SU-DHL-6 (cell line): ENCODE measurements around the gene SLC37A3.

Experiments
- H2AFZ ChIP-seq: fragments of 200-600 bp; sonication (generic); 2 replicates; pipeline ENCODE4 v1.6.1; 2014; ENCODE audit warnings: low read depth, mild to moderate bottlenecking, moderate library complexity, mixed read lengths, antibody characterized with exemption, low read length; ENCODE audit not compliant: severe bottlenecking
- H3F3A ChIP-seq: fragments of 200-600 bp; shearing (Covaris generic); 2 replicates; pipeline ENCODE4 v1.6.0; 2016; ENCODE audit warnings: antibody characterized with exemption, mild to moderate bottlenecking; ENCODE audit not compliant: insufficient read depth
- H3K27ac ChIP-seq: fragments of 200-600 bp; sonication (generic); 2 replicates; pipeline ENCODE4 v1.5.1; 2016; ENCODE audit warnings: low read depth, mild to moderate bottlenecking, low read length, moderate library complexity, mixed read lengths
- H3K27me3 ChIP-seq: fragments of 200-600 bp; sonication (generic), shearing (Covaris generic); 2 replicates; pipeline ENCODE4 v1.6.0; 2014; ENCODE audit warnings: mild to moderate bottlenecking, low read length
- H3K36me3 ChIP-seq: fragments of 200-600 bp; sonication (generic); 2 replicates; pipeline ENCODE4 v1.6.1; 2014; ENCODE audit warnings: mild to moderate bottlenecking, low read length, mixed read lengths
- H3K4me2 ChIP-seq: fragments of 300-600, 200-600 bp; shearing (Covaris generic), sonication (generic); 2 replicates; pipeline ENCODE4 v1.6.0; 2014; ENCODE audit warnings: low read length, low read depth, mild to moderate bottlenecking; ENCODE audit not compliant: poor library complexity, severe bottlenecking
- H3K4me3 ChIP-seq: fragments of 200-600 bp; sonication (generic); 2 replicates; pipeline ENCODE4 v1.5.1; 2014; ENCODE audit warnings: antibody characterized with exemption, low read length, mild to moderate bottlenecking, mixed read lengths; ENCODE audit not compliant: insufficient read depth, poor library complexity, severe bottlenecking
- H3K79me2 ChIP-seq: fragments of 200-600 bp; sonication (generic); 2 replicates; pipeline ENCODE4 v1.6.1; 2014; ENCODE audit warnings: mild to moderate bottlenecking, low read length, moderate library complexity; ENCODE audit not compliant: insufficient read depth
- H3K9ac ChIP-seq: fragments of 200-600 bp; sonication (generic); 2 replicates; pipeline ENCODE4 v1.7.0; 2014; ENCODE audit warnings: mild to moderate bottlenecking, low read length
- H3K9me2 ChIP-seq: fragments of 200-600 bp; sonication (generic); replicated peaks from 2 replicates; pipeline ENCODE4 v1.6.1; 2014; ENCODE audit warnings: low read length; ENCODE audit not compliant: insufficient read depth
- H3K9me3 ChIP-seq: fragments of 200-600 bp; sonication (generic); 2 replicates; pipeline ENCODE4 v1.6.1; 2014; ENCODE audit warnings: low read length, mixed read lengths; ENCODE audit not compliant: insufficient read depth
- H4K20me1 ChIP-seq: fragments of 200-600 bp; sonication (generic); 2 replicates; pipeline ENCODE4 v1.6.1; 2014; ENCODE audit warnings: low read depth, mild to moderate bottlenecking, antibody characterized with exemption, low read length, moderate library complexity, mixed read lengths
- CTCF ChIP-seq: fragments of 200-600 bp; sonication (generic); IDR thresholded peaks from one replicate; pipeline ENCODE4 v1.5.1; 2017; ENCODE audit warnings: antibody characterized with exemption, mild to moderate bottlenecking, low read length, moderate library complexity; ENCODE audit not compliant: insufficient read depth, poor library complexity, severe bottlenecking
- EZH2phosphoT487 ChIP-seq: fragments of 200-600 bp; sonication (generic), shearing (Covaris generic); conservative IDR thresholded peaks from 2 replicates; pipeline ENCODE4 v1.6.1; 2018; ENCODE audit warnings: mild to moderate bottlenecking, antibody characterized with exemption, low read length, moderate library complexity, mixed read lengths

SLC37A3 gene

GRCh38 chr7:140350056-140350455 is 48.3 kb downstream of the SLC37A3 start:
- Histone ChIP-seq H3K27me3 (no peaks in the 10 kb centered on the region), H2AFZ (no peak overlapping the region), H3K9me2 (no peaks in the 10 kb centered on the region), H3K4me3 (no peak overlapping the region), H3K27ac (no peak overlapping the region), H3K9me3 (no peaks in the 10 kb centered on the region), H3F3A (no peaks in the 10 kb centered on the region), H4K20me1 (no peaks in the 10 kb centered on the region), H3K4me2 (no peak overlapping the region), H3K9ac (no peak overlapping the region), H3K79me2 (no peaks in the 10 kb centered on the region), H3K36me3 (no peaks in the 10 kb centered on the region)
- no peak for TF ChIP-seq EZH2phosphoT487
- TF ChIP-seq CTCF = no peak

- Histone ChIP-seq H2AFZ (no peak overlapping the region), H3K27ac (no peak overlapping the region)
Observed at GRCh38 chr7:140349144-140349771, 49.1 kb downstream of the SLC37A3 start.

GRCh38 chr7:140348161-140348849 is 50.0 kb downstream of the SLC37A3 start:
- H4K20me1 ChIP-seq = no peaks in the 10 kb centered on the region
- H3K9me3 ChIP-seq = no peaks in the 10 kb centered on the region
- no peaks in the 10 kb centered on the region for H3K27me3 ChIP-seq
- H2AFZ ChIP-seq = no peak overlapping the region
- H3K4me3 ChIP-seq = no peak overlapping the region
- no peaks in the 10 kb centered on the region for H3F3A ChIP-seq
- H3K79me2 ChIP-seq = no peaks in the 10 kb centered on the region
- no peaks in the 10 kb centered on the region for H3K9me2 ChIP-seq
- H3K9ac ChIP-seq = no peak overlapping the region
- TF ChIP-seq EZH2phosphoT487 (no peak), CTCF (no peak)
- no peaks in the 10 kb centered on the region for H3K36me3 ChIP-seq
- H3K27ac ChIP-seq = no peak overlapping the region
- no peak overlapping the region for H3K4me2 ChIP-seq

More at GRCh38 chr7:140349144-140349771, 49.1 kb downstream of the SLC37A3 start:
- Histone ChIP-seq H3K27me3 (no peaks in the 10 kb centered on the region), H3K79me2 (no peaks in the 10 kb centered on the region), H3K4me3 (no peak overlapping the region), H3K9ac (no peak overlapping the region), H4K20me1 (no peaks in the 10 kb centered on the region), H3K36me3 (no peaks in the 10 kb centered on the region), H3K4me2 (no peak overlapping the region), H3K9me3 (no peaks in the 10 kb centered on the region), H3F3A (no peaks in the 10 kb centered on the region), H3K9me2 (no peaks in the 10 kb centered on the region)
- TF ChIP-seq EZH2phosphoT487 (no peak), CTCF (no peak)
